KMS-11 (cell line): Measurements from ENCODE around the gene GALNT15.

Experiments used
- H2AFZ ChIP-seq: fragments of 200-600 bp; sonication (generic); 2 replicates; pipeline ENCODE4 v1.6.1; 2016; ENCODE audit warnings: antibody characterized with exemption, mixed run types, low read depth
- H3K27ac ChIP-seq: fragments of 200-600 bp; sonication (generic); 2 replicates; pipeline ENCODE4 v1.6.1; 2016; ENCODE audit warnings: mild to moderate bottlenecking, mixed run types
- H3K27me3 ChIP-seq: fragments of 200-600 bp; sonication (generic); 2 replicates; pipeline ENCODE4 v1.6.1; 2017; ENCODE audit warnings: mild to moderate bottlenecking, low read depth, mixed run types, moderate library complexity; ENCODE audit not compliant: insufficient read depth
- H3K36me3 ChIP-seq: fragments of 200-600 bp; sonication (generic); 2 replicates; pipeline ENCODE4 v1.6.1; 2017; ENCODE audit warnings: mild to moderate bottlenecking, mixed run types; ENCODE audit not compliant: insufficient read depth
- H3K4me1 ChIP-seq: fragments of 200-600 bp; sonication (generic); 2 replicates; pipeline ENCODE4 v1.6.1; 2016; ENCODE audit warnings: mild to moderate bottlenecking, low read depth, mixed run types; ENCODE audit not compliant: poor library complexity, severe bottlenecking
- H3K4me2 ChIP-seq: fragments of 200-600 bp; sonication (generic); 2 replicates; pipeline ENCODE4 v1.7.0; 2016; ENCODE audit warnings: mild to moderate bottlenecking, mixed run types
- H3K4me3 ChIP-seq: fragments of 200-600 bp; sonication (generic); IDR thresholded peaks from 2 replicates; pipeline ENCODE4 v1.6.1; 2017; ENCODE audit warnings: low read depth, low read length, mixed read lengths; ENCODE audit not compliant: insufficient read depth
- H3K79me2 ChIP-seq: fragments of 200-600 bp; sonication (generic); 2 replicates; pipeline ENCODE4 v1.6.1; 2016; ENCODE audit warnings: low read depth, mixed run types; ENCODE audit not compliant: insufficient read depth
- H3K9ac ChIP-seq: fragments of 200-600 bp; sonication (generic); 2 replicates; pipeline ENCODE4 v1.6.1; 2016; ENCODE audit warnings: mild to moderate bottlenecking, mixed run types
- H4K20me1 ChIP-seq: fragments of 200-600 bp; sonication (generic); 2 replicates; pipeline ENCODE4 v1.6.1; 2016; ENCODE audit warnings: mild to moderate bottlenecking, mixed run types; ENCODE audit not compliant: insufficient read depth
- TF ChIP-seq, protein P1 (sequence below): fragments of 200-600 bp; sonication (generic); conservative IDR thresholded peaks from 2 replicates; pipeline ENCODE4 v1.6.1; 2017; ENCODE audit warnings: low read depth, mild to moderate bottlenecking, antibody characterized with exemption, low read length, moderate library complexity, mixed read lengths

Gene GALNT15

DNA sequence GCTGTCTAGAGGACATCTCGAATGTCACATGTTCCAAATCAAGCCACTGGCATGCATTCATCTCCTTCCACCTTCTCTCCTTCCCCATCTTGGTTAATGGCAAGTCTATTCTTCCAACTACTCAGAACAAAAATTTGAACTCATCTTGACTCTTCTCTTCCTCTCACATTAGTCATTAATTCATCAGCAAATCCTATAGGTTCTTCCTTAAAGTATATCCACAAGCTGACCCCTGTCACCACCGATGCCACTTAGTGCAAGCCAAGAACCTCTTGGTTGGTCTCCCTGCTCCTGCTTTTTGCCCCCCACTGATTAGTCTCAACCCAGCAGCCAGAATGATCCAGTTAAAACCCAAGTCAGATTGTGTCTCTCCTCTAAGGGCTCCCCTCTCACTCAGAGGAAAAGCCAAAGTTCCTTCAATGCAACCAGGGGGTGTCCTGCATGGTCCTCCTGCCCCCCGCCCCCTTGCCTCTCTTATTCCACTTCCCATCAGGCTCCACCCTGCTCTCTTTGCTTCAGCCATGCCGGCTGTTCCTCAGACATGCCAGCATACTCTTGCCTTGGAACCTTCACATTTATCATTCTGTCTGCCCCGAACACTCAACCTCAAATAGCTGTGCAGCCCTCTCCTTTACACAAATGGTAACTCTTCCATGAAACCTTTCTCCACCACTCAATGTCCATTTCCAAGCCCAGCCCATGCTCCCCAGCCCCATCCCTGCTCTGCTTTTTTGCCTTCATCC is 1.0 kb upstream of the GALNT15 start:
- no peak overlapping the region for H2AFZ ChIP-seq
- no peak overlapping the region for H3K4me2 ChIP-seq
- H3K79me2 ChIP-seq, result no peaks in the 10 kb centered on the region
- no peaks in the 10 kb centered on the region for H4K20me1 ChIP-seq
- no peaks in the 10 kb centered on the region for H3K36me3 ChIP-seq
- no peak overlapping the region for H3K4me3 ChIP-seq
- TF ChIP-seq, protein P1, sequence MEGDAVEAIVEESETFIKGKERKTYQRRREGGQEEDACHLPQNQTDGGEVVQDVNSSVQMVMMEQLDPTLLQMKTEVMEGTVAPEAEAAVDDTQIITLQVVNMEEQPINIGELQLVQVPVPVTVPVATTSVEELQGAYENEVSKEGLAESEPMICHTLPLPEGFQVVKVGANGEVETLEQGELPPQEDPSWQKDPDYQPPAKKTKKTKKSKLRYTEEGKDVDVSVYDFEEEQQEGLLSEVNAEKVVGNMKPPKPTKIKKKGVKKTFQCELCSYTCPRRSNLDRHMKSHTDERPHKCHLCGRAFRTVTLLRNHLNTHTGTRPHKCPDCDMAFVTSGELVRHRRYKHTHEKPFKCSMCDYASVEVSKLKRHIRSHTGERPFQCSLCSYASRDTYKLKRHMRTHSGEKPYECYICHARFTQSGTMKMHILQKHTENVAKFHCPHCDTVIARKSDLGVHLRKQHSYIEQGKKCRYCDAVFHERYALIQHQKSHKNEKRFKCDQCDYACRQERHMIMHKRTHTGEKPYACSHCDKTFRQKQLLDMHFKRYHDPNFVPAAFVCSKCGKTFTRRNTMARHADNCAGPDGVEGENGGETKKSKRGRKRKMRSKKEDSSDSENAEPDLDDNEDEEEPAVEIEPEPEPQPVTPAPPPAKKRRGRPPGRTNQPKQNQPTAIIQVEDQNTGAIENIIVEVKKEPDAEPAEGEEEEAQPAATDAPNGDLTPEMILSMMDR, result no peak
- H3K9ac ChIP-seq, result no peak overlapping the region
- no peaks in the 10 kb centered on the region for H3K27me3 ChIP-seq
- no peak overlapping the region for H3K27ac ChIP-seq
- H3K4me1 ChIP-seq, result no peaks in the 10 kb centered on the region

DNA sequence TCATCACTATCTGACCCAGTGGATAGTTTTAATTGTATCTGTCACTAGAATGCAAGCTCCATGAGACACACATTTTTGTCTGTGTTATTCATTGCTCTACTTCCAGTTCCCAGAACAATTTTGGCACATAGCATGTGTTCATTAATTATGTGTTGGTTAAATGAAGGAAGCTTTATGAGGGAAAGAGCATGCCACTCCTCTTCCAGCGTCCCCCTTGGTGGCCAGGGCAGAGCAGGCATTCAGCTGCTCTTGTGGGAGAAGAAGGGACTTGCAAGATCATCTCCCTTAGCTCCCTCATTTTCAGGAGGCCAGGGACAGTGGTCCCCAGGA is 489 bp upstream of the GALNT15 start:
- Histone ChIP-seq H3K27ac (no peak overlapping the region), H3K27me3 (no peaks in the 10 kb centered on the region), H2AFZ (no peak overlapping the region), H4K20me1 (no peaks in the 10 kb centered on the region), H3K4me1 (no peaks in the 10 kb centered on the region), H3K79me2 (no peaks in the 10 kb centered on the region), H3K9ac (no peak overlapping the region), H3K4me3 (no peak overlapping the region), H3K36me3 (no peaks in the 10 kb centered on the region), H3K4me2 (no peak overlapping the region)
- TF ChIP-seq, protein P1, result no peak

DNA sequence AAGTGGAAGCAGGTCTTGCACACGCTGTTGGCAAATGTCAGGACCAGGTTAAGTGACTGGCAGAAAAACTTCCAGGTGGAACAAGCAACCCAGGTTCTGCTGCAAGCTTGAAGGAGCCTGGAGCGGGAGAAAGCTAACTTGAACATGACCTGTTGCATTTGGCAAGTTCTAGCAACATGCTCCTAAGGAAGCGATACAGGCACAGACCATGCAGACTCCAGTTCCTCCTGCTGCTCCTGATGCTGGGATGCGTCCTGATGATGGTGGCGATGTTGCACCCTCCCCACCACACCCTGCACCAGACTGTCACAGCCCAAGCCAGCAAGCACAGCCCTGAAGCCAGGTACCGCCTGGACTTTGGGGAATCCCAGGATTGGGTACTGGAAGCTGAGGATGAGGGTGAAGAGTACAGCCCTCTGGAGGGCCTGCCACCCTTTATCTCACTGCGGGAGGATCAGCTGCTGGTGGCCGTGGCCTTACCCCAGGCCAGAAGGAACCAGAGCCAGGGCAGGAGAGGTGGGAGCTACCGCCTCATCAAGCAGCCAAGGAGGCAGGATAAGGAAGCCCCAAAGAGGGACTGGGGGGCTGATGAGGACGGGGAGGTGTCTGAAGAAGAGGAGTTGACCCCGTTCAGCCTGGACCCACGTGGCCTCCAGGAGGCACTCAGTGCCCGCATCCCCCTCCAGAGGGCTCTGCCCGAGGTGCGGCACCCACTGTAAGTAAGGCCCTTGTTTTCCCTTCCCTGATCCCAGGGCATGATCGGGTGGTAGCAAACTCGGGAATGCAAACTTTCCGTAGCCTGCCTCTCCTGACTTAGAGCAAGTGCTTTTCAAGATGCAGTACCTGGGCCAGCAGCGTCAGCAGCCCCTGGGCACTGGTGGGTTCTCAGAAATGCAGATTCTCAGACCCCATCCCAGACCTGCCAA is 759 bp downstream of the GALNT15 start:
- H3K9ac ChIP-seq, result no peak overlapping the region
- no peak overlapping the region for H3K4me2 ChIP-seq
- no peaks in the 10 kb centered on the region for H3K79me2 ChIP-seq
- H2AFZ ChIP-seq, result no peak overlapping the region
- H3K36me3 ChIP-seq, result no peaks in the 10 kb centered on the region
- TF ChIP-seq, protein P1, result no peak
- no peaks in the 10 kb centered on the region for H3K27me3 ChIP-seq
- no peak overlapping the region for H3K27ac ChIP-seq
- H4K20me1 ChIP-seq, result no peaks in the 10 kb centered on the region
- H3K4me1 ChIP-seq, result no peaks in the 10 kb centered on the region
- no peak overlapping the region for H3K4me3 ChIP-seq

DNA sequence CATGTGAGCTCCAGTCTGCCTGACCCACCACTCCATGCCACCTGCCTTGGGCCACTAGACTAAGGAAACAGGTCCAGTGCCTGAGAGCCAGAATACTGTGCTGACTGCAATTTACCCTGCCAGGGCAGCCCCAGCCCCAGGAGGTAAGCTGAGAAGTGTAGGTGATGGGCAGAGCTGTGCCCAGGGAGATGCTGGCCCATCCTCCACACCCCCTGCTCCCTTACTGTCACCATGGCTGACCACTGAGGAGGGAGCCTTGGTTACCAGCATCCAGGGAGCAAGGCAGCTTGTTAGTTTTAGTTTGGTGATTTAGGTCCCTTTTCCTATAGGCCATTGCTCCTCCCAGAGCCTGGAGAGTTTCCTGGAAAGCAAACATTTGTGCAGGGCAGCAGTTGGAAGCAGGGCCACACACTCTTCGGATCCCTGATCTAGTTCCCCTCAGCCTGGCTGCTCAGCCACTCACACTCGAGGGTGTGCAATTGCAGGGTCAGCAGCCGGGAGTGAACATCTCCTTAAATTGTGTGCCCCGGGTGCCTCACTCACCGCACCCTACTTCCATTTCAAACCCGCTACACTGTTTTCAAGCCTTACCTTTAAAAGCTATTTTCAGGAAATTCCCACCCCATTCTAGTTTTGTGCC is 2.0 kb downstream of the GALNT15 start:
- Histone ChIP-seq H3K36me3 (no peaks in the 10 kb centered on the region), H3K27me3 (no peaks in the 10 kb centered on the region), H3K4me2 (no peak overlapping the region), H3K27ac (no peak overlapping the region), H3K79me2 (no peaks in the 10 kb centered on the region), H2AFZ (no peak overlapping the region), H3K9ac (no peak overlapping the region), H3K4me1 (no peaks in the 10 kb centered on the region), H4K20me1 (no peaks in the 10 kb centered on the region), H3K4me3 (no peak overlapping the region)
- TF ChIP-seq, protein P1, result no peak
